H1 (cell line): ENCODE results near the gene SLC35B2. TPM values are rescaled to one million over a fixed set of nuclear protein-coding genes. Genes with fewer than 3 reads are reported as not detected.

ENCODE experiments used
- CTCF ChIA-PET: fragments of 300-600 bp; sonication (Branson Sonifier 250); formaldehyde crosslinking; loops from one replicate; lab custom pipeline; 2021; ENCODE audit not compliant: partially characterized antibody; lab: Charles Lee
- POLR2A ChIA-PET: fragments of 300-600 bp; sonication (Branson Sonifier 250); formaldehyde crosslinking; loops from one replicate; lab custom pipeline; 2021; ENCODE audit warnings: inconsistent platforms; ENCODE audit not compliant: partially characterized antibody; lab: Charles Lee
- DNase-seq, 2 experiments: peaks; one replicate each; pipeline versions ENCODE4 v3.0.0 to v3.0.0-alpha.2; 2010 to 2022; ENCODE audit warnings: low spot score in 2 of 2, low read depth in 1 of 2, mixed read lengths in 1 of 2
- FAIRE-seq: peaks from 2 replicates; lab custom pipeline; 2011; peaks lifted over from hg19 to GRCh38; lab: Jason Lieb, UNC
- H2AFZ ChIP-seq: 2 replicates; pipeline ENCODE4 v1.8.1; 2012; ENCODE audit warnings: low read length, inconsistent platforms
- H2AK5ac ChIP-seq: 2 replicates; pipeline ENCODE4 v1.6.1; 2013; ENCODE audit warnings: low read depth, low read length
- H2BK120ac ChIP-seq: replicated peaks from 2 replicates; pipeline ENCODE3; 2013; ENCODE audit warnings: low read depth, low read length, inconsistent platforms
- H2BK12ac ChIP-seq: 2 replicates; pipeline ENCODE4 v1.6.1; 2013; ENCODE audit warnings: low read depth, low read length
- H2BK15ac ChIP-seq: 2 replicates; pipeline ENCODE4 v1.6.1; 2013; ENCODE audit warnings: low read length
- H2BK20ac ChIP-seq: 2 replicates; pipeline ENCODE4 v1.6.1; 2013; ENCODE audit warnings: low read length
- H2BK5ac ChIP-seq: 2 replicates; pipeline ENCODE4 v1.6.1; 2013; ENCODE audit warnings: low read depth, low read length
- H3K14ac ChIP-seq: 2 replicates; pipeline ENCODE4 v1.6.1; 2013; ENCODE audit warnings: inconsistent platforms; ENCODE audit not compliant: insufficient read length
- H3K18ac ChIP-seq: 2 replicates; pipeline ENCODE4 v1.6.1; 2013; ENCODE audit warnings: low read length; ENCODE audit errors: extremely low read depth
- H3K23ac ChIP-seq: 2 replicates; pipeline ENCODE4 v1.6.1; 2013; ENCODE audit warnings: inconsistent platforms; ENCODE audit not compliant: insufficient read length
- H3K23me2 ChIP-seq: 2 replicates; pipeline ENCODE4 v1.6.1; 2013; ENCODE audit warnings: low read depth, low read length
- H3K27ac ChIP-seq: 2 replicates; pipeline ENCODE4 v1.6.1; 2011; ENCODE audit warnings: low read depth, low read length, inconsistent platforms
- H3K27me3 ChIP-seq, 4 experiments: replicated peaks in 1 of 4; 1 replicate in 1 of 4; 2 replicates in 3 of 4; pipeline versions ENCODE4 v1.6.1 to v1.8.1; 2011 to 2013; ENCODE audit warnings: low read length in 3 of 4, mild to moderate bottlenecking in 3 of 4, inconsistent platforms in 2 of 4, mixed read lengths in 2 of 4, moderate library complexity in 1 of 4; ENCODE audit not compliant: control insufficient read depth in 3 of 4, insufficient read depth in 3 of 4; ENCODE audit errors: extremely low read depth in 1 of 4
- H3K36me3 ChIP-seq, 4 experiments: 2 replicates each; pipeline versions ENCODE4 v1.6.1 to v1.8.1; 2011 to 2013; ENCODE audit warnings: mild to moderate bottlenecking in 4 of 4, low read length in 3 of 4, moderate library complexity in 2 of 4, control low read depth in 1 of 4, inconsistent platforms in 1 of 4; ENCODE audit not compliant: insufficient read depth in 4 of 4, control insufficient read depth in 2 of 4
- H3K4ac ChIP-seq: replicated peaks from 2 replicates; pipeline ENCODE3; 2013; ENCODE audit warnings: low read length, low read depth, mixed read lengths, inconsistent platforms; ENCODE audit not compliant: insufficient read length
- H3K4me1 ChIP-seq, 4 experiments: replicated peaks in 1 of 4; 1 replicate in 1 of 4; 2 replicates in 3 of 4; pipeline versions ENCODE4 v1.6.1 to v1.8.1; 2011 to 2013; ENCODE audit warnings: low read length in 3 of 4, inconsistent platforms in 2 of 4, mixed read lengths in 1 of 4; ENCODE audit not compliant: insufficient read depth in 4 of 4, control insufficient read depth in 3 of 4
- H3K4me2 ChIP-seq, 2 experiments: 2 replicates each; pipeline versions ENCODE4 v1.6.1 to v1.8.1; 2011 to 2013; ENCODE audit warnings: low read depth in 2 of 2, low read length in 2 of 2, control low read depth in 1 of 2, inconsistent platforms in 1 of 2, mild to moderate bottlenecking in 1 of 2; ENCODE audit not compliant: insufficient read depth in 1 of 2
- H3K4me3 ChIP-seq, 4 experiments: fragments of 200-600, 300-600 bp in 1 of 4; sonication (generic), shearing (Covaris generic), sonication (Bioruptor Twin) in 1 of 4; 2 replicates each; pipeline versions ENCODE4 v1.5.1 to v1.8.1; 2011 to 2016; ENCODE audit warnings: low read length in 4 of 4, low read depth in 3 of 4, control low read depth in 2 of 4, inconsistent platforms in 2 of 4, mild to moderate bottlenecking in 2 of 4, mixed read lengths in 1 of 4, moderate library complexity in 1 of 4; ENCODE audit not compliant: insufficient read depth in 2 of 4; ENCODE audit errors: extremely low read depth in 1 of 4
- H3K56ac ChIP-seq: replicated peaks from 2 replicates; pipeline ENCODE3; 2013; ENCODE audit warnings: low read depth, mild to moderate bottlenecking, mixed read lengths, low read length, inconsistent platforms; ENCODE audit not compliant: insufficient read length
- H3K79me1 ChIP-seq: 2 replicates; pipeline ENCODE4 v1.6.1; 2013; ENCODE audit warnings: low read depth, low read length, control low read depth
- H3K79me2 ChIP-seq, 2 experiments: 2 replicates each; pipeline versions ENCODE4 v1.6.1 to v1.8.1; 2012 to 2013; ENCODE audit warnings: low read length in 2 of 2, mild to moderate bottlenecking in 2 of 2, inconsistent platforms in 1 of 2; ENCODE audit not compliant: insufficient read depth in 2 of 2, control insufficient read depth in 1 of 2
- H3K9ac ChIP-seq, 4 experiments: replicated peaks in 1 of 4; 1 replicate in 1 of 4; 2 replicates in 3 of 4; pipeline versions ENCODE4 v1.6.1 to v1.8.1; 2011 to 2013; ENCODE audit warnings: low read depth in 3 of 4, low read length in 3 of 4, control low read depth in 2 of 4, mild to moderate bottlenecking in 2 of 4, moderate library complexity in 2 of 4, inconsistent platforms in 1 of 4; ENCODE audit errors: extremely low read depth in 1 of 4
- H3K9me3 ChIP-seq, 2 experiments: 2 replicates each; pipeline versions ENCODE4 v1.6.1 to v1.8.1; 2012 to 2013; ENCODE audit warnings: mild to moderate bottlenecking in 2 of 2, moderate library complexity in 2 of 2, control low read depth in 1 of 2, inconsistent platforms in 1 of 2, low read depth in 1 of 2, low read length in 1 of 2, mixed read lengths in 1 of 2; ENCODE audit not compliant: insufficient read depth in 2 of 2
- H4K20me1 ChIP-seq, 2 experiments: replicated peaks in 1 of 2; 2 replicates each; pipeline versions ENCODE3 to v1.8.1; 2011 to 2013; ENCODE audit warnings: inconsistent platforms in 2 of 2, low read length in 2 of 2, mild to moderate bottlenecking in 1 of 2; ENCODE audit not compliant: insufficient read depth in 2 of 2, control insufficient read depth in 1 of 2
- H4K5ac ChIP-seq: 2 replicates; pipeline ENCODE4 v1.6.1; 2013; ENCODE audit warnings: low read length, low read depth, mixed read lengths, inconsistent platforms; ENCODE audit not compliant: insufficient read length
- H4K8ac ChIP-seq: 2 replicates; pipeline ENCODE4 v1.8.0; 2013; ENCODE audit warnings: mild to moderate bottlenecking, moderate library complexity, low read length, inconsistent platforms; ENCODE audit not compliant: insufficient read depth; ENCODE audit errors: extremely low read depth
- H4K91ac ChIP-seq: replicated peaks from 2 replicates; pipeline ENCODE3; 2013; ENCODE audit warnings: low read length, mixed read lengths, inconsistent platforms; ENCODE audit not compliant: insufficient read length
- CBX8 ChIP-seq: fragments of 300-800, 300-1000 bp; sonication (generic); IDR thresholded peaks from 2 replicates; pipeline ENCODE4 v1.7.1; 2016; ENCODE audit warnings: low read depth, low read length, borderline replicate concordance
- CTBP2 ChIP-seq: IDR thresholded peaks from 2 replicates; pipeline ENCODE4 v1.7.0; 2011; ENCODE audit warnings: borderline replicate concordance, mild to moderate bottlenecking, moderate library complexity, mixed read lengths, low read length; ENCODE audit not compliant: insufficient read depth, insufficient read length
- E2F6 ChIP-seq: IDR thresholded peaks from 2 replicates; pipeline ENCODE4 v1.6.1; 2012; ENCODE audit warnings: inconsistent platforms
- SP1 ChIP-seq: IDR thresholded peaks from 2 replicates; pipeline ENCODE4 v1.6.1; 2011; ENCODE audit warnings: low read depth, low read length
- SUZ12 ChIP-seq: fragments of 200-600 bp; sonication (generic); IDR thresholded peaks from 2 replicates; pipeline ENCODE4 v1.6.1; 2012; ENCODE audit warnings: mild to moderate bottlenecking, inconsistent platforms, low read length, moderate library complexity, mixed read lengths
- WGBS, 2 experiments: shearing (Covaris generic) in 1 of 2; methylation state at CpG; one replicate each; pipeline versions ENCODE4 v1.1.6 to v1.1.7; 2013 to 2015; ENCODE audit warnings: low lambda C conversion rate in 2 of 2, mixed read lengths in 2 of 2, inconsistent platforms in 1 of 2, low coverage in 1 of 2, missing lambda C conversion rate in 1 of 2; ENCODE audit not compliant: insufficient replicate concordance in 2 of 2, insufficient coverage in 1 of 2, insufficient read length in 1 of 2; ENCODE audit errors: extremely low coverage in 1 of 2, missing lambda C conversion rate in 1 of 2; 5-methylcytosine and 5-hydroxymethylcytosine counted together
- polyA plus RNA-seq, 7 experiments: library from polyadenylated mRNA; depleted of rRNA in 3 of 7; stranded (reverse) in 5 of 7; unstranded in 2 of 7; fragments of >200 nt in 5 of 7; fragments of 200-250 nt in 2 of 7; gene quantifications; 1 replicate in 5 of 7; 2 replicates in 1 of 7; 4 replicates in 1 of 7; pipeline versions ENCODE4 v1.2.1 to v1.2.3, GENCODE V29; 2011 to 2013; ENCODE audit warnings: missing spikeins in 2 of 7, mixed read lengths in 2 of 7
- total RNA-seq: library from RNA; stranded (reverse); fragmentation: NEBNext Ultra II Directional; extraction: Animal tissue kit (Norgen Biotek cat#: 25700); gene quantifications from 2 replicates; pipeline ENCODE4 v1.2.1, GENCODE V29; 2021
- TF ChIP-seq, protein P1 (sequence below): IDR thresholded peaks from 2 replicates; pipeline ENCODE4 v1.6.1; 2012; ENCODE audit warnings: low read length, inconsistent platforms

Gene SLC35B2
- total and polyA plus RNA-seq, 2 of the 8 experiments (the other 6 are each of a cell fraction or from before 2014, with no cell fraction given), result 29.5 to 65.0 TPM

GRCh38 chr6:44253307-44254101 is 3.8 kb downstream of the SLC35B2 start:
- DNase-seq, result peak in 1 of 2 experiments; percentile 82
- peaks cover 52 to 73% (median 65%) of the 10 kb centered on the region in 4 experiments for H3K36me3 ChIP-seq
- ChIA-PET POLR2A (interaction anchor here (0.7 to 15.1 kb wide), 20 partner anchors 13 to 312 kb away, joined by 3 to 581 read pairs (median 8); partner anchors contain the start of genes AARS2, HSP90AB1, NFKBIE and SLC29A1), CTCF (interaction anchor here (0.7 to 4.8 kb wide), 21 partner anchors 7 to 168 kb away, joined by 3 to 48 read pairs (median 6); partner anchors contain the start of gene HSP90AB1)
- no peak overlapping the region for H3K56ac ChIP-seq
- no peak overlapping the region; the same call in 1 of the 2 replicates for H4K8ac ChIP-seq
- H3K79me1 ChIP-seq, result no peaks in the 10 kb centered on the region; the same call in 1 of the 2 replicates
- H2AK5ac ChIP-seq, result no peak overlapping the region
- no peak overlapping the region for H2BK12ac ChIP-seq
- peaks cover 24 to 36% of the 10 kb centered on the region in 2 experiments for H4K20me1 ChIP-seq
- H3K79me2 ChIP-seq, result peaks cover 12 to 49% of the 10 kb centered on the region in 2 experiments
- H2BK20ac ChIP-seq, result no peak overlapping the region
- H3K27me3 ChIP-seq, result no peaks in the 10 kb centered on the region
- no peak overlapping the region for H3K27ac ChIP-seq
- 0 out of 2 replicates have a peak overlapping the region, but pooled peaks have one; percentile 13 for H2BK5ac ChIP-seq
- H2AFZ ChIP-seq, result no peak overlapping the region
- WGBS, 2 experiments, result 86% methylated on average over 10 of the region's 10 CpGs; no CpG with 5 or more reads in 1 of the 2 experiments
- H3K23ac ChIP-seq, result no peak overlapping the region
- no peak overlapping the region for H3K18ac ChIP-seq
- no peak for FAIRE-seq
- H3K23me2 ChIP-seq, result peaks cover 16% of the 10 kb centered on the region
- no peak overlapping the region for H4K91ac ChIP-seq
- no peak overlapping the region for H3K4me3 ChIP-seq
- H2BK120ac ChIP-seq, result no peak overlapping the region
- no peak overlapping the region for H2BK15ac ChIP-seq
- no peak overlapping the region for H4K5ac ChIP-seq
- H3K4me1 ChIP-seq, result peaks cover 7 to 24% (median 9%) of the 10 kb centered on the region in 4 experiments
- no peak overlapping the region for H3K14ac ChIP-seq
- H3K4ac ChIP-seq, result no peak overlapping the region
- H3K9me3 ChIP-seq, result no peaks in the 10 kb centered on the region
- H3K4me2 ChIP-seq, result no peak overlapping the region
- no peak overlapping the region for H3K9ac ChIP-seq
- TF ChIP-seq CTBP2 (no peak), SP1 (peak; percentile 46; the same call in 1 of the 2 replicates), CBX8 (no peak), SUZ12 (no peak), E2F6 (no peak)
- TF ChIP-seq, protein P1, sequence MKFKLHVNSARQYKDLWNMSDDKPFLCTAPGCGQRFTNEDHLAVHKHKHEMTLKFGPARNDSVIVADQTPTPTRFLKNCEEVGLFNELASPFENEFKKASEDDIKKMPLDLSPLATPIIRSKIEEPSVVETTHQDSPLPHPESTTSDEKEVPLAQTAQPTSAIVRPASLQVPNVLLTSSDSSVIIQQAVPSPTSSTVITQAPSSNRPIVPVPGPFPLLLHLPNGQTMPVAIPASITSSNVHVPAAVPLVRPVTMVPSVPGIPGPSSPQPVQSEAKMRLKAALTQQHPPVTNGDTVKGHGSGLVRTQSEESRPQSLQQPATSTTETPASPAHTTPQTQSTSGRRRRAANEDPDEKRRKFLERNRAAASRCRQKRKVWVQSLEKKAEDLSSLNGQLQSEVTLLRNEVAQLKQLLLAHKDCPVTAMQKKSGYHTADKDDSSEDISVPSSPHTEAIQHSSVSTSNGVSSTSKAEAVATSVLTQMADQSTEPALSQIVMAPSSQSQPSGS, result no peak; the same call in 1 of the 2 replicates
